Smooth muscle cell (in vitro differentiated cells): ENCODE data around the gene SMPD1. TPM values are rescaled to one million over a fixed set of nuclear protein-coding genes. Genes with fewer than 3 reads are reported as not detected.
A peak's percentile ranks its signal among the peaks of the same experiment; 100 is the strongest.

ENCODE experiments used
- DNase-seq: peaks from one replicate; lab custom pipeline; 2025; ENCODE audit not compliant: unreplicated experiment; lab: John Stamatoyannopoulos, UW
- H2AFZ ChIP-seq: fragments of 200-600 bp; sonication (generic); 2 replicates; pipeline ENCODE4 v1.6.0; 2016; ENCODE audit warnings: antibody characterized with exemption, low read depth, mild to moderate bottlenecking
- H3F3A ChIP-seq: fragments of 200-600 bp; sonication (generic); 2 replicates; pipeline ENCODE4 v1.6.0; 2017; ENCODE audit warnings: antibody characterized with exemption, low read depth
- H3K27ac ChIP-seq: fragments of 200-600 bp; sonication (generic); 2 replicates; pipeline ENCODE4 v1.5.1; 2016; ENCODE audit warnings: low read depth, mild to moderate bottlenecking
- H3K27me3 ChIP-seq: fragments of 200-600 bp; sonication (generic); 2 replicates; pipeline ENCODE4 v1.6.1; 2016; ENCODE audit warnings: low read depth, mild to moderate bottlenecking
- H3K36me3 ChIP-seq: fragments of 200-600 bp; sonication (generic); 2 replicates; pipeline ENCODE4 v1.5.1; 2016; ENCODE audit warnings: low read depth
- H3K4me1 ChIP-seq: fragments of 200-600 bp; sonication (generic); 2 replicates; pipeline ENCODE4 v1.5.1; 2016; ENCODE audit warnings: low read depth
- H3K4me2 ChIP-seq: fragments of 200-600 bp; sonication (generic); 2 replicates; pipeline ENCODE4 v1.6.0; 2016; ENCODE audit warnings: mild to moderate bottlenecking
- H3K4me3 ChIP-seq: fragments of 200-600 bp; sonication (generic); 2 replicates; pipeline ENCODE4 v1.5.1; 2016; ENCODE audit warnings: mild to moderate bottlenecking
- H3K79me2 ChIP-seq: fragments of 200-600 bp; sonication (generic); 2 replicates; pipeline ENCODE4 v1.6.0; 2016; ENCODE audit warnings: low read depth, mild to moderate bottlenecking
- H3K9ac ChIP-seq: fragments of 200-600 bp; sonication (generic); 2 replicates; pipeline ENCODE4 v1.6.0; 2016; ENCODE audit warnings: low read depth
- H3K9me3 ChIP-seq: fragments of 200-600 bp; sonication (generic); replicated peaks from 2 replicates; pipeline ENCODE4 v1.5.1; 2016; ENCODE audit warnings: low read depth
- H4K20me1 ChIP-seq: fragments of 200-600 bp; sonication (generic); 2 replicates; pipeline ENCODE4 v1.6.0; 2016; ENCODE audit warnings: low read depth
- WGBS: methylation state at CpG from one replicate; pipeline ENCODE4 v1.1.7; 2016; ENCODE audit warnings: low lambda C conversion rate; 5-methylcytosine and 5-hydroxymethylcytosine counted together
- polyA plus RNA-seq: library from polyadenylated mRNA; unstranded; fragments of >200 nt; fragmentation: Nextera tagmentation; extraction: Ambion mirVana; gene quantifications from 2 replicates; pipeline ENCODE4 v1.2.1, GENCODE V29; 2016
- total RNA-seq: library from RNA; depleted of rRNA; stranded (reverse); fragments of >200 nt; gene quantifications from 2 replicates; pipeline ENCODE4 v1.2.3, GENCODE V29; 2014
- TF ChIP-seq, protein P1 (sequence below): fragments of 200-600 bp; sonication (generic); IDR thresholded peaks from 2 replicates; pipeline ENCODE4 v1.5.1; 2017; ENCODE audit warnings: borderline replicate concordance, mild to moderate bottlenecking, antibody characterized with exemption; ENCODE audit not compliant: insufficient read depth, poor library complexity, severe bottlenecking

Gene SMPD1
- total and polyA plus RNA-seq, 2 experiments from 2014 or later: 56.6 to 57.3 TPM

DNA sequence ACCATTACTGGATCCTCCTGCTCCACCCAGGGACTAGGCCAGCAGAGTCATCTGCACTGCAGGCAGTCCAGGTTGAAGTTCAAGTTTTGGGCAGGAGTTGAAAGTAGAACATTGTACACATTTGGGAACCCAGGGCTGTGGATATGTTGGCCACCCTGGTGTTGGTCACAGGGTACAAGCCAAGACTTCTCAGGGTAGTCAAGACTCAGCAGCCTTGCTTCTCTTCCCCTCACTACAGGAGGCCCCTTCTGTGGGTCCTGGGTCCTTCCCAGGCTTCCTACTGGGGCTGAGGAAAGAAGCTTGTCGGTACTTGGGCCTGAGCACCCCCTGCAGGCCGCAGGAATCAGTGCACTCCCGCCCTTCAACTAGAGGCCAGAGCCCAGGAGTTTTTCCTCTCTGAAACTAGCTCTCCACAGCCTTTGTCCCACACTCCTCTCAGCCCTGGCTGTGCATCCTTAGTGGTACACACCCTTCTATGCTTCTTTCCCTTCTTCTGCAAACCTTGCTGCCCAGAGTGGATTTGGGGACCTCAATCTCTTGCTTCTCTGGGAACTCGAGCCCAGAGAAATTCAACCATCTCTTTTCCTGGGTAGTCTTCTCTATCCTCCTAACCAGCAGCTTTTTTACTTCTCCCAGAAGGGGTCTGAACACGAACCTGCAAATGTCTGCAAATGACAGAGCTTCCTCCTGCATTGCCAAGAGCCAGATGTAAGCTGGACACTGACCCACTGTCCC, 53.2 kb downstream of the SMPD1 start:
- Histone ChIP-seq H3K4me1 (no peaks in the 10 kb centered on the region), H3K36me3 (no peaks in the 10 kb centered on the region), H2AFZ (no peak overlapping the region), H3K4me2 (no peak overlapping the region), H3K27ac (no peak overlapping the region), H3K79me2 (no peaks in the 10 kb centered on the region), H3K9me3 (no peaks in the 10 kb centered on the region), H3K27me3 (no peaks in the 10 kb centered on the region), H4K20me1 (no peaks in the 10 kb centered on the region), H3K9ac (no peak overlapping the region), H3K4me3 (no peak overlapping the region), H3F3A (no peaks in the 10 kb centered on the region)
- 32% methylated on average over 5 of the region's 5 CpGs for WGBS
- no peak for DNase-seq
- TF ChIP-seq, protein P1, sequence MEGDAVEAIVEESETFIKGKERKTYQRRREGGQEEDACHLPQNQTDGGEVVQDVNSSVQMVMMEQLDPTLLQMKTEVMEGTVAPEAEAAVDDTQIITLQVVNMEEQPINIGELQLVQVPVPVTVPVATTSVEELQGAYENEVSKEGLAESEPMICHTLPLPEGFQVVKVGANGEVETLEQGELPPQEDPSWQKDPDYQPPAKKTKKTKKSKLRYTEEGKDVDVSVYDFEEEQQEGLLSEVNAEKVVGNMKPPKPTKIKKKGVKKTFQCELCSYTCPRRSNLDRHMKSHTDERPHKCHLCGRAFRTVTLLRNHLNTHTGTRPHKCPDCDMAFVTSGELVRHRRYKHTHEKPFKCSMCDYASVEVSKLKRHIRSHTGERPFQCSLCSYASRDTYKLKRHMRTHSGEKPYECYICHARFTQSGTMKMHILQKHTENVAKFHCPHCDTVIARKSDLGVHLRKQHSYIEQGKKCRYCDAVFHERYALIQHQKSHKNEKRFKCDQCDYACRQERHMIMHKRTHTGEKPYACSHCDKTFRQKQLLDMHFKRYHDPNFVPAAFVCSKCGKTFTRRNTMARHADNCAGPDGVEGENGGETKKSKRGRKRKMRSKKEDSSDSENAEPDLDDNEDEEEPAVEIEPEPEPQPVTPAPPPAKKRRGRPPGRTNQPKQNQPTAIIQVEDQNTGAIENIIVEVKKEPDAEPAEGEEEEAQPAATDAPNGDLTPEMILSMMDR: peak; percentile 66

Other genes starting within 250 kb of the SMPD1 start
- gene OR52B2, start 220.1 kb upstream of the SMPD1 start, total RNA-seq: not detected in 2 replicates
- not detected in 2 replicates for gene OR52B2, start 220.1 kb upstream of the SMPD1 start, polyA plus RNA-seq
- not detected in 2 replicates for gene OR52W1, start 191.2 kb upstream of the SMPD1 start, total RNA-seq
- gene OR52W1, start 191.2 kb upstream of the SMPD1 start, polyA plus RNA-seq: not detected in 2 replicates
- gene C11orf42, start 184.9 kb upstream of the SMPD1 start, total RNA-seq: not detected in 2 replicates
- 0.41 TPM in 1 of 2 replicates, not detected in the other for gene C11orf42, start 184.9 kb upstream of the SMPD1 start, polyA plus RNA-seq
- gene FHIP1B, start 155.8 kb upstream of the SMPD1 start, total RNA-seq: 16.2 and 17.9 TPM in 2 replicates
- gene FHIP1B, start 155.8 kb upstream of the SMPD1 start, polyA plus RNA-seq: 16.2 and 22.1 TPM in 2 replicates
- gene CNGA4, start 151.4 kb upstream of the SMPD1 start, total RNA-seq: 0.58 TPM in 1 of 2 replicates, not detected in the other
- not detected in 2 replicates for gene CNGA4, start 151.4 kb upstream of the SMPD1 start, polyA plus RNA-seq
- 0.09 and 0.27 TPM in 2 replicates for gene CCKBR, start 130.6 kb upstream of the SMPD1 start, total RNA-seq
- gene CCKBR, start 130.6 kb upstream of the SMPD1 start, polyA plus RNA-seq: 0.26 and 0.69 TPM in 2 replicates
- gene CAVIN3, start 70.0 kb upstream of the SMPD1 start, total RNA-seq: 134 and 177 TPM in 2 replicates
- 251 and 257 TPM in 2 replicates for gene CAVIN3, start 70.0 kb upstream of the SMPD1 start, polyA plus RNA-seq
- 31.1 and 36.7 TPM in 2 replicates for gene APBB1, start 28.6 kb downstream of the SMPD1 start, total RNA-seq
- gene APBB1, start 28.6 kb downstream of the SMPD1 start, polyA plus RNA-seq: 59.2 and 64.2 TPM in 2 replicates
- 0.40 and 3.5 TPM in 2 replicates for gene HPX, start 50.5 kb downstream of the SMPD1 start, total RNA-seq
- gene HPX, start 50.5 kb downstream of the SMPD1 start, polyA plus RNA-seq: 1.1 and 2.6 TPM in 2 replicates
- gene TRIM3, start 83.5 kb downstream of the SMPD1 start, total RNA-seq: 14.0 and 14.9 TPM in 2 replicates
- gene TRIM3, start 83.5 kb downstream of the SMPD1 start, polyA plus RNA-seq: 25.5 and 36.0 TPM in 2 replicates
- gene ARFIP2, start 90.9 kb downstream of the SMPD1 start, total RNA-seq: 61.6 and 61.9 TPM in 2 replicates
- 84.0 and 88.6 TPM in 2 replicates for gene ARFIP2, start 90.9 kb downstream of the SMPD1 start, polyA plus RNA-seq
- gene TIMM10B, start 91.0 kb downstream of the SMPD1 start, total RNA-seq: 37.0 and 46.7 TPM in 2 replicates
- 29.1 and 43.6 TPM in 2 replicates for gene TIMM10B, start 91.0 kb downstream of the SMPD1 start, polyA plus RNA-seq
- gene DNHD1, start 106.8 kb downstream of the SMPD1 start, total RNA-seq: 9.1 and 13.3 TPM in 2 replicates
- gene DNHD1, start 106.8 kb downstream of the SMPD1 start, polyA plus RNA-seq: 5.5 and 5.9 TPM in 2 replicates
- gene RRP8, start 213.1 kb downstream of the SMPD1 start, total RNA-seq: 10.2 and 13.5 TPM in 2 replicates
- 23.5 and 24.9 TPM in 2 replicates for gene RRP8, start 213.1 kb downstream of the SMPD1 start, polyA plus RNA-seq
- 138 and 166 TPM in 2 replicates for gene ILK, start 213.3 kb downstream of the SMPD1 start, total RNA-seq
- gene ILK, start 213.3 kb downstream of the SMPD1 start, polyA plus RNA-seq: 236 and 238 TPM in 2 replicates
- 67.9 and 83.3 TPM in 2 replicates for gene TAF10, start 221.7 kb downstream of the SMPD1 start, total RNA-seq
- 373 and 378 TPM in 2 replicates for gene TAF10, start 221.7 kb downstream of the SMPD1 start, polyA plus RNA-seq
- 21.6 and 37.3 TPM in 2 replicates for gene TPP1, start 228.9 kb downstream of the SMPD1 start, total RNA-seq
- 54.1 and 55.4 TPM in 2 replicates for gene TPP1, start 228.9 kb downstream of the SMPD1 start, polyA plus RNA-seq